Stimulated activated CD8-positive, alpha-beta memory T cell treated with anti-CD3 and anti-CD28 coated beads, Interleukin-4, amount 100 ng/mL, for 1 hour (primary cell): ENCODE measurements around the gene TAS1R2.

Experiments used
- DNase-seq, 2 donors: peaks; one replicate each; pipeline ENCODE4 v3.0.0-alpha.2; 2020; ENCODE audit warnings: low read depth in 2 of 2, low spot score in 1 of 2

Gene TAS1R2

GRCh38 chr1:18803151-18803791 lies 56.2 kb downstream of the TAS1R2 start:
- no peak for DNase-seq

DNA sequence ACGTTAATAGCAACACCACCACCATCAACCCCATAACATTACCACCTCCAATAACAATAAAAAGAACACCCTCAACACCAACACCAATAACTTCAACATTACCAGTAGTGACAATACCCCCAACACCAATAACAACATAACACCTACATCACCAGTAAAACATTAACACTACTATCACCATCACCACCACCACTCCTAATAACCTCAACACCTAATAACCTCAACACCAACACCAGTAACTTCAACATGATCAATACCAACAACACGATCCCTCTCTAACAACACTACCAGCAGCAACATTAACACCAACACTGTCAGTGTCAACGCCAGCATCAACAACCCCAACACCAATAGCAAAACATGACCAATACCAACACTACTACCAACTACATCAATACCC lies 57.2 kb downstream of the TAS1R2 start:
- no peak for DNase-seq

GRCh38 chr1:18800258-18800657 lies 59.2 kb downstream of the TAS1R2 start:
- no peak for DNase-seq

- DNase-seq = no peak
Observed at GRCh38 chr1:18799454-18799853, 60.0 kb downstream of the TAS1R2 start.

GRCh38 chr1:18798946-18799345 lies 60.5 kb downstream of the TAS1R2 start:
- no peak for DNase-seq

DNA sequence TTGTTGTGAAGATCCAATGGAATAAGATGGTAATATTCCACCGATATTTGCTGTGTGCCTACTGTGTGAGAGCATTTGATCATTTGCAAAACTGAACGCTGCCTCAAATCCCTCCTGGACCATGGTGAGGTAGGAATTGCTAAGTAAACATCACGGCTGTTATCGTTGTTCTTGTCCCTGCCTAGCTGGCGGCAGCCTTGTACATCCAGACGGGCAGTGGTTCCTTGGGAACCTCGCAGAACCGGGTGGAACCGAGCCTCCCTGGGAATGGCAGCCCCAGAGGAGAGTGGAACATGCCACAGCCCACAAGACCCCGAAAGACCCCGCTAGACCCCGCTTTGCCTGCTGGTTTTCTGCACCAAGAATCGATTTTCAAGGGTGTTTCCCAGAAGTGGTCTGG lies 60.9 kb downstream of the TAS1R2 start:
- DNase-seq = no peak

DNA sequence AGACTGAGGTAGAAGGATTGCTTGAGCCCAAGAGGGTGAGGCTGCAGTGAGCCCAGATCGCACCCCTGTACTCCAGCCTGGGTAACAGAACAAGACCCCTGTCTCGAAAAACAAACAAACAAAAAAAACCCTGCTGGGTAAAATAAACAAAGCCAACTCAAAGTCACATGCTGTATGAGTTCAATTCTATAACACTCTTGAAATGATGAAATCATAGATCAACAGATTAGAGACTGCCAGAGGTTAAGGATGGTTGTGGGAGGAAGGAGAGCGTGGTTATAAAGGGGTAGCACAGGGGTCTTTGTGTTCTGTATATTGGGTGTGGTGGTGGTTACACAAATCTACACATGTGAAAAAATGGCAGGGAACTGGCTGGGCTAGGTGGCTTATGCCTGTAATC lies 62.5 kb downstream of the TAS1R2 start:
- no peak for DNase-seq

DNA sequence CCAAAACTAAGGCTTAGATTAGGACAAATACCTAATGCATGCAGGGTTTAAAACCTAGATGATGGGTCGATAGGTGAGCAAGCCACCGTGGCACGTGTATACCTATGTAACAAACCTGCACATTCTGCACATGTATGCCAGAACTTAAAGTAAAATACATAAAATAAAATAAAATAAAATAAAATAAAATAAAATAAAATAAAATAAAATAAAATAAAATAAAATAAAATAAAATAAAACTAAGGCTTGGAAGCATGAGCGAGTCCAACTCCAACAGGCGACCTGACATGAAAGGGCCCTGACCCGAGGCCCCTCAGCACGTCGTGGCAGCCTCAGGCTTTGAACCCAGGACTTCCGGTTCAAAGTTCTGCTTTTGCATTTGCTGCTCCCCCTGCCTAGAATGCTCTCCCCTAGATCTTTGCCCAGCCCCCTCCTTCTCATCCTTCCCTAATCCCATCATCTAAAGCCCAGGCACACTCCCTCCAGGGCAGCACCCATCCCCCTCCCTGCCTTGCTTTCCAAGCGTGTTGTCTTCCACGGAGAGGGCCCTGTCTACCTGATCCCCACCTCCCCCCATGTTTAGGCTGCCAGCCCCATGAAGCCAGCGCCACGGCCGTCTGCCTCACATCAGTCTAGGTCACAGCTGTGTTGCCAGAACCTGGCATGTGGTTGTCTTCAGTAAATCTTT lies 64.3 kb downstream of the TAS1R2 start:
- no peak for DNase-seq

DNA sequence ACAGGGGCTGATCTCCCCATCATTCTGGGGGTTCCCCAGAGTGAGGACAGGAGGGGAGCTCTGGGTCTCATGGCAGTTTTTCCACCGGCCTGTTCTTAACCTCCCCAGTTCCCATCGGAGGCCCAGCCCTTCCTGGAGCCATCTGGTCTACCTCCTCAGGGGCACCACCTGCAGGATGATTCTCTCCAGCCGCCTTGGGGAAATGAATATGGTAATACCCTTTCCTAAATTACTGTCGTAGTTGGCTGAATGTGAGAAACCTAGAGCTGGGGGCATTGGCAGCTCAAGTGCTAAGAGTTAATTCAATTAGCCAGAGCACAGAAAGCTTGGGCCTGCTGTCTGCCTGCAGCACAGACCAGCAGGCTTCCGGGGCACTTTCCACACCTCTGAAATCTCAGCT lies 64.9 kb downstream of the TAS1R2 start:
- no peak for DNase-seq

- DNase-seq = no peak
Observed at GRCh38 chr1:18794051-18794450, 65.4 kb downstream of the TAS1R2 start.

DNA sequence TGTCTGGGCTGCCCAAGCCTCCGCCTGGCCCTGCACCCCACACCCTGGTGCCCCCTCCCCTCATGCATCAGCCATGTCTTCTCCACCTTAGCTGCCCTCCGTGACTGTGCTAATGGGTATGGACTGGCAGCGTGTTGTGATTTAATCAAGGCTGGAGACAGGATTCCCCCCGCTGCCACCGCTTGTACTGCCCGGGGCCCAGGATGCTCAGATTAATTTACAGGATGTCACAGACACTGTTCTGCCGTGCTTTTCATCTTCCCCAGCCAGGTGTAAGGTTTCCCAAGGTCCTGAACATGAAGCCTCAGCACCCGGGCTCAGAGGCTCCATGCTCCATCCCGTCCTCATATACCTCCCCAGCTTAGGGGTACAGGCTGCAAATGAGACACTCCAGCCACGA lies 66.3 kb downstream of the TAS1R2 start:
- no peak for DNase-seq

GRCh38 chr1:18792747-18793146 lies 66.7 kb downstream of the TAS1R2 start:
- no peak for DNase-seq
